K562 (cell line): ENCODE measurements around the gene OR4D2. TPM values are rescaled to one million over a fixed set of nuclear protein-coding genes. Genes with fewer than 3 reads are reported as not detected.

Source experiments
- DACH1 ChIP-seq: fragments of 450-650 bp; IDR thresholded peaks from 2 replicates; pipeline ENCODE4 v1.6.1; 2018; ENCODE audit not compliant: partially characterized antibody
- MBD1 ChIP-seq: fragments of 250-450 bp; sonication (Bioruptor Pico); IDR thresholded peaks from 2 replicates; pipeline ENCODE4 v1.8.0; 2022; ENCODE audit warnings: inconsistent platforms
- SMAD2 ChIP-seq: fragments of 150-350 bp; IDR thresholded peaks from 2 replicates; pipeline ENCODE4 v1.6.1; 2014; ENCODE audit warnings: low read depth, mild to moderate bottlenecking, low read length
- SMARCB1 ChIP-seq: IDR thresholded peaks from 2 replicates; pipeline ENCODE4 v1.6.1; 2011; ENCODE audit warnings: improper control_type of control experiment, low read depth; ENCODE audit not compliant: insufficient read length
- SRF ChIP-seq, 2 experiments: fragments of 250-450, 450-650 bp in 1 of 2; sonication (Bioruptor Pico) in 1 of 2; sonication (generic) in 1 of 2; formaldehyde crosslinking; IDR thresholded peaks; 2 replicates each; pipeline versions ENCODE4 v1.5.0 to v1.5.1; 2020 to 2022; ENCODE audit warnings: mild to moderate bottlenecking in 1 of 2, missing genetic modification reagents in 1 of 2
- TEAD1 ChIP-seq, 2 experiments: fragments of 450-650 bp in 1 of 2; sonication (generic) in 1 of 2; formaldehyde crosslinking; IDR thresholded peaks; 2 replicates each; pipeline versions ENCODE4 v1.4.0 to v1.8.0; 2020 to 2022; ENCODE audit warnings: mild to moderate bottlenecking in 2 of 2, missing genetic modification reagents in 1 of 2
- TRIM25 ChIP-seq: fragments of 450-650 bp; IDR thresholded peaks from 2 replicates; pipeline ENCODE4 v1.7.0; 2016; ENCODE audit warnings: borderline replicate concordance
- U2AF2 ChIP-seq: fragments of 200-400 bp; formaldehyde crosslinking; optimal IDR thresholded peaks from 2 replicates; pipeline ENCODE3; 2017; ENCODE audit warnings: low read depth, mild to moderate bottlenecking, low read length
- ZNF592 ChIP-seq: fragments of 450-650 bp; IDR thresholded peaks from 2 replicates; pipeline ENCODE4 v1.6.1; 2017; ENCODE audit warnings: antibody characterized with exemption, mild to moderate bottlenecking
- ZNF644 ChIP-seq: fragments of 200-800 bp; sonication (Bioruptor generic); IDR thresholded peaks from 2 replicates; pipeline ENCODE4 v1.6.1; 2016; ENCODE audit warnings: low read depth, missing genetic modification characterization, missing compliant biosample characterization
- polyA plus RNA-seq, 8 experiments: library from polyadenylated mRNA; depleted of rRNA in 4 of 8; stranded (reverse) in 5 of 8; unstranded in 3 of 8; fragments of >200 nt; fragmentation: Nextera tagmentation in 2 of 8; fragmentation: Illumina TruSeq in 1 of 8; extraction: Ambion mirVana in 2 of 8; extraction: Trizol in 1 of 8; gene quantifications; 2 replicates each; pipeline versions ENCODE4 v1.2.1 to v1.2.3, GENCODE V29; 2011 to 2014; ENCODE audit warnings: inconsistent platforms in 1 of 8, missing spikeins in 1 of 8
- total RNA-seq, 7 experiments: library from RNA; depleted of rRNA in 6 of 7; stranded (reverse); fragments of >200 nt in 6 of 7; fragmentation: Illumina TruSeq in 2 of 7; extraction: Trizol in 2 of 7; gene quantifications; 2 replicates each; pipeline versions ENCODE4 v1.2.1 to v1.2.3, GENCODE V29; 2011 to 2021; ENCODE audit warnings: low replicate concordance in 1 of 7
- TF ChIP-seq, protein P1 (sequence below): fragments of 250-450 bp; sonication (Bioruptor Pico); IDR thresholded peaks from 2 replicates; pipeline ENCODE4 v1.4.0; 2020; ENCODE audit warnings: mild to moderate bottlenecking, moderate library complexity
- TF ChIP-seq, protein P2 (sequence below): fragments of 450-650 bp; IDR thresholded peaks from 2 replicates; pipeline ENCODE4 v1.6.1; 2016; ENCODE audit warnings: borderline replicate concordance

The OR4D2 gene
- total and polyA plus RNA-seq, 9 of the 15 experiments (the other 6 are each of a cell fraction or from before 2014, with no cell fraction given), result not detected

DNA sequence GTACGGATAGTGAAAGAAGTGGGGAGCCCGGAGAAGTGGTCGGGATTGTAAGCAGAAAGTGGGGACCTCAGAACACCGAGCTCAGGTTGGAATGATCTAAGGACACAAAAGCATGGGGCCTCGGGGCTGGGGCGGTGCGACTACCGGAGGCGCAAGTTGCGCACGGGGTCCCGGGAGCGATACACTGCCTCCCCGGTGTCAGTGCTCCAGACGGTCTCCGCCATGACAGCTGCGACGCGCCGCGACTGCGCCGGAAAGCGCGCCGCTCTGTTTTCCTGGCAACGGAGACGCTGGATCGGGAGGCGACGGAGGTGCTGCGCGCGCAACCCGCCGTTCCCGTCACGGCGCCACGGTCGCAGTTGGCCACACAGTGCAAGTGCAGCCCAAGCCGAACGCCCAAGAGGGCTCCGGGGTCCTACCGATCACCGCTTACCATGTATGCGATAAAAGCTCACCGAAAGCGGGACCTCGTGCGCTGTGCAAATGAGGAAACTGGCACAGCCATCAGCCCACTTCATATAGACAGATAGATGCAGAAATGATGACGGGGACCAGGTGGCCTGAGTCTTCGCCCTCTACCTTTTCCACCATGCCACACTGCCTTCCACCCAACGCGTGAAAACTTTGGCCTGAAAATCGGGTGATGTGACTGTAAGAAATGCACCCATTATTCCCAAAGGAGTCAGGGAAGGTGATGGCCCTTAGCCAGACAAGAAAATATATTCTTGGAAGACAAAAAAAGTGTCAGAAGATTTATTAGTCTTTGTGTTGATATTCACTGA is 52.4 kb downstream of the OR4D2 start, which contains the start of gene MKS1 (continued):
- TF ChIP-seq TRIM25 (no peak), U2AF2 (no peak), TEAD1 (CRISPR knock-in tag; IDR thresholded peaks at IDR 0.05) (no peak; a peak in 1 of 4 replicates), SMARCB1 (no peak), MBD1 (CRISPR knock-in tag) (peak; percentile 11; the same call in 1 of the 2 replicates), DACH1 (no peak), ZNF644 (tag) (no peak), SMAD2 (no peak), ZNF592 (peak; percentile 73), SRF (CRISPR knock-in tag; IDR thresholded peaks at IDR 0.05) (peak in 1 of 2 experiments; percentile 13; a peak in 1 of 4 replicates)
- TF ChIP-seq, protein P1, sequence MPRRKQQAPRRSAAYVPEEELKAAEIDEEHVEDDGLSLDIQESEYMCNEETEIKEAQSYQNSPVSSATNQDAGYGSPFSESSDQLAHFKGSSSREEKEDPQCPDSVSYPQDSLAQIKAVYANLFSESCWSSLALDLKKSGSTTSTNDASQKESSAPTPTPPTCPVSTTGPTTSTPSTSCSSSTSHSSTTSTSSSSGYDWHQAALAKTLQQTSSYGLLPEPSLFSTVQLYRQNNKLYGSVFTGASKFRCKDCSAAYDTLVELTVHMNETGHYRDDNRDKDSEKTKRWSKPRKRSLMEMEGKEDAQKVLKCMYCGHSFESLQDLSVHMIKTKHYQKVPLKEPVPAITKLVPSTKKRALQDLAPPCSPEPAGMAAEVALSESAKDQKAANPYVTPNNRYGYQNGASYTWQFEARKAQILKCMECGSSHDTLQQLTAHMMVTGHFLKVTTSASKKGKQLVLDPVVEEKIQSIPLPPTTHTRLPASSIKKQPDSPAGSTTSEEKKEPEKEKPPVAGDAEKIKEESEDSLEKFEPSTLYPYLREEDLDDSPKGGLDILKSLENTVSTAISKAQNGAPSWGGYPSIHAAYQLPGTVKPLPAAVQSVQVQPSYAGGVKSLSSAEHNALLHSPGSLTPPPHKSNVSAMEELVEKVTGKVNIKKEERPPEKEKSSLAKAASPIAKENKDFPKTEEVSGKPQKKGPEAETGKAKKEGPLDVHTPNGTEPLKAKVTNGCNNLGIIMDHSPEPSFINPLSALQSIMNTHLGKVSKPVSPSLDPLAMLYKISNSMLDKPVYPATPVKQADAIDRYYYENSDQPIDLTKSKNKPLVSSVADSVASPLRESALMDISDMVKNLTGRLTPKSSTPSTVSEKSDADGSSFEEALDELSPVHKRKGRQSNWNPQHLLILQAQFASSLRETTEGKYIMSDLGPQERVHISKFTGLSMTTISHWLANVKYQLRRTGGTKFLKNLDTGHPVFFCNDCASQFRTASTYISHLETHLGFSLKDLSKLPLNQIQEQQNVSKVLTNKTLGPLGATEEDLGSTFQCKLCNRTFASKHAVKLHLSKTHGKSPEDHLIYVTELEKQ (CRISPR knock-in tag), result no peak
- TF ChIP-seq, protein P2, sequence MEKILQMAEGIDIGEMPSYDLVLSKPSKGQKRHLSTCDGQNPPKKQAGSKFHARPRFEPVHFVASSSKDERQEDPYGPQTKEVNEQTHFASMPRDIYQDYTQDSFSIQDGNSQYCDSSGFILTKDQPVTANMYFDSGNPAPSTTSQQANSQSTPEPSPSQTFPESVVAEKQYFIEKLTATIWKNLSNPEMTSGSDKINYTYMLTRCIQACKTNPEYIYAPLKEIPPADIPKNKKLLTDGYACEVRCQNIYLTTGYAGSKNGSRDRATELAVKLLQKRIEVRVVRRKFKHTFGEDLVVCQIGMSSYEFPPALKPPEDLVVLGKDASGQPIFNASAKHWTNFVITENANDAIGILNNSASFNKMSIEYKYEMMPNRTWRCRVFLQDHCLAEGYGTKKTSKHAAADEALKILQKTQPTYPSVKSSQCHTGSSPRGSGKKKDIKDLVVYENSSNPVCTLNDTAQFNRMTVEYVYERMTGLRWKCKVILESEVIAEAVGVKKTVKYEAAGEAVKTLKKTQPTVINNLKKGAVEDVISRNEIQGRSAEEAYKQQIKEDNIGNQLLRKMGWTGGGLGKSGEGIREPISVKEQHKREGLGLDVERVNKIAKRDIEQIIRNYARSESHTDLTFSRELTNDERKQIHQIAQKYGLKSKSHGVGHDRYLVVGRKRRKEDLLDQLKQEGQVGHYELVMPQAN, result peak; percentile 61; the same call in 1 of the 2 replicates
